Transverse colon (tissue), 4 donors: ENCODE measurements around the gene GZMM.

ENCODE experiments used
- CTCF ChIP-seq, 5 experiments: fragments of 200-600 bp in 3 of 5; fragments of 450-650 bp in 2 of 5; sonication (generic) in 3 of 5; IDR thresholded peaks; 1 replicate in 2 of 5; 2 replicates in 3 of 5; pipeline ENCODE4 v1.5.1; 2016 to 2017; ENCODE audit warnings: antibody characterized with exemption in 5 of 5, inconsistent platforms in 3 of 5, mild to moderate bottlenecking in 2 of 5, moderate library complexity in 1 of 5
- EP300 ChIP-seq: sonication (generic); formaldehyde crosslinking; IDR thresholded peaks from one replicate; pipeline ENCODE4 v1.6.1; 2017; ENCODE audit warnings: antibody characterized with exemption, low read depth
- POLR2A ChIP-seq: fragments of 450-650 bp; IDR thresholded peaks from one replicate; pipeline ENCODE4 v1.6.1; 2016; ENCODE audit warnings: antibody characterized with exemption, mild to moderate bottlenecking, moderate library complexity
- POLR2AphosphoS5 ChIP-seq, 3 donors: sonication (generic); formaldehyde crosslinking; IDR thresholded peaks; one replicate each; pipeline ENCODE4 v1.6.1; 2016; ENCODE audit warnings: antibody characterized with exemption in 3 of 3

GRCh38 chr19:535017-535835, 8.6 kb upstream of the GZMM start:
- TF ChIP-seq CTCF (IDR thresholded peaks at IDR 0.05) (no peak), EP300 (no peak), POLR2A (no peak), POLR2AphosphoS5 (IDR thresholded peaks at IDR 0.05) (no peak)
